HepG2 (cell line): Measurements from ENCODE around the gene SLC25A10. TPM values are rescaled to one million over a fixed set of nuclear protein-coding genes. Genes with fewer than 3 reads are reported as not detected.

Source experiments
- ATAC-seq: fragments of 200-7000 bp; cut with Tn5 transposase; 3 replicates; pipeline ENCODE4 v1.9.1; 2020; ENCODE audit warnings: mild to moderate bottlenecking, moderate library complexity
- BruUV-seq: library from RNA; stranded (reverse); fragments of 400-500 nt; replicated peaks from 2 replicates; lab custom pipeline; 2021; lab: Mats Ljungman, UMichigan
- CTCF ChIA-PET: fragments of 300-600 bp; formaldehyde crosslinking; extraction: SDS; loops from one replicate; lab custom pipeline; 2021; ENCODE audit warnings: low total read pairs, inconsistent platforms, low intra/inter-chr PET ratio; lab: Yijun Ruan, JAX
- POLR2A ChIA-PET: fragments of 350-600 bp; sonication (Branson Sonifier 250); formaldehyde crosslinking; loops from one replicate; lab custom pipeline; 2020; ENCODE audit warnings: antibody characterized with exemption, inconsistent platforms; lab: Yijun Ruan, JAX
- DNase-seq: peaks from one replicate; pipeline ENCODE4 v3.0.0-alpha.2; 2015; ENCODE audit warnings: low spot score
- FAIRE-seq: peaks from 3 replicates; lab custom pipeline; 2011; peaks lifted over from hg19 to GRCh38; lab: Jason Lieb, UNC
- H2AFZ ChIP-seq: one replicate; pipeline ENCODE4 v1.6.1; 2011; ENCODE audit warnings: low read length, inconsistent platforms
- H3K27ac ChIP-seq: fragments of 300-600 bp; 3 replicates; pipeline ENCODE4 v1.8.0; 2011; ENCODE audit warnings: mixed run types, mild to moderate bottlenecking, mixed read lengths, low read length, inconsistent platforms; ENCODE audit not compliant: insufficient read depth; ENCODE audit errors: extremely low read length
- H3K27me3 ChIP-seq, 2 experiments: fragments of 200-600 bp in 1 of 2; 2 replicates in 1 of 2; 3 replicates in 1 of 2; pipeline versions ENCODE4 v1.6.0 to v1.8.0; 2011; ENCODE audit warnings: low read length in 2 of 2, mild to moderate bottlenecking in 2 of 2, moderate library complexity in 2 of 2, inconsistent platforms in 1 of 2; ENCODE audit not compliant: insufficient read depth in 2 of 2, control insufficient read depth in 1 of 2
- H3K36me3 ChIP-seq, 2 experiments: fragments of 200-600 bp in 1 of 2; replicated peaks in 1 of 2; 2 replicates in 1 of 2; 3 replicates in 1 of 2; pipeline versions ENCODE4 v1.5.1 to v1.8.0; 2011; ENCODE audit warnings: low read length in 2 of 2, inconsistent platforms in 1 of 2; ENCODE audit not compliant: insufficient read depth in 2 of 2, control insufficient read depth in 1 of 2
- H3K4me1 ChIP-seq: 2 replicates; pipeline ENCODE4 v1.5.1; 2012; ENCODE audit warnings: low read length, inconsistent platforms; ENCODE audit not compliant: insufficient read depth
- H3K4me2 ChIP-seq: 2 replicates; pipeline ENCODE4 v1.6.0; 2011; ENCODE audit warnings: low read depth, low read length, inconsistent platforms
- H3K4me3 ChIP-seq, 3 experiments: fragments of 200-600 bp in 1 of 3; sonication (generic), shearing (Covaris generic) in 1 of 3; replicated peaks in 1 of 3; 2 replicates each; pipeline ENCODE4 v1.5.1; 2011 to 2016; ENCODE audit warnings: low read length in 3 of 3, inconsistent platforms in 2 of 3, low read depth in 2 of 3, mild to moderate bottlenecking in 2 of 3, control low read depth in 1 of 3, mixed read lengths in 1 of 3; ENCODE audit not compliant: insufficient read depth in 1 of 3
- H3K79me2 ChIP-seq: one replicate; pipeline ENCODE4 v1.6.1; 2011; ENCODE audit warnings: low read length, inconsistent platforms; ENCODE audit not compliant: insufficient read depth
- H3K9ac ChIP-seq: 2 replicates; pipeline ENCODE4 v1.6.0; 2011; ENCODE audit warnings: mild to moderate bottlenecking, low read depth, low read length, inconsistent platforms; ENCODE audit not compliant: insufficient read depth
- H3K9me3 ChIP-seq: 2 replicates; pipeline ENCODE4 v1.5.1; 2012; ENCODE audit warnings: mild to moderate bottlenecking, low read length
- H4K20me1 ChIP-seq: 2 replicates; pipeline ENCODE4 v1.6.0; 2011; ENCODE audit warnings: inconsistent platforms, mild to moderate bottlenecking, low read length, moderate library complexity; ENCODE audit not compliant: insufficient read depth
- AKAP8 ChIP-seq: sonication (generic); formaldehyde crosslinking; IDR thresholded peaks from 2 replicates; pipeline ENCODE4 v1.5.1; 2020; ENCODE audit warnings: mild to moderate bottlenecking, missing genetic modification reagents
- BCLAF1 ChIP-seq: fragments of 450-650 bp; IDR thresholded peaks from 2 replicates; pipeline ENCODE4 v1.6.1; 2017; ENCODE audit warnings: mild to moderate bottlenecking
- MLLT10 ChIP-seq: sonication (generic); formaldehyde crosslinking; IDR thresholded peaks from 2 replicates; pipeline ENCODE4 v1.4.0; 2020; ENCODE audit warnings: missing genetic modification reagents
- NONO ChIP-seq, 2 experiments: fragments of 450-650 bp in 1 of 2; sonication (generic) in 1 of 2; formaldehyde crosslinking in 1 of 2; IDR thresholded peaks in 1 of 2; conservative IDR thresholded peaks in 1 of 2; 2 replicates each; pipeline versions ENCODE4 v1.6.1 to v1.8.0; 2017 to 2022; ENCODE audit warnings: mild to moderate bottlenecking in 1 of 2, missing genetic modification reagents in 1 of 2, moderate library complexity in 1 of 2
- THAP8 ChIP-seq: sonication (generic); formaldehyde crosslinking; IDR thresholded peaks from 2 replicates; pipeline ENCODE4 v1.5.1; 2020; ENCODE audit warnings: missing genetic modification reagents, mild to moderate bottlenecking, borderline replicate concordance
- THYN1 ChIP-seq: sonication (generic); formaldehyde crosslinking; IDR thresholded peaks from 2 replicates; pipeline ENCODE4 v1.8.1; 2023; ENCODE audit warnings: low read depth, mild to moderate bottlenecking, moderate library complexity, missing genetic modification reagents, borderline replicate concordance
- ZHX2 ChIP-seq, 2 experiments: sonication (generic) in 1 of 2; formaldehyde crosslinking in 1 of 2; IDR thresholded peaks; 2 replicates each; pipeline versions ENCODE4 v1.6.1 to v1.9.0; 2014 to 2022; ENCODE audit warnings: antibody characterized with exemption in 1 of 2, borderline replicate concordance in 1 of 2, inconsistent platforms in 1 of 2, low read depth in 1 of 2, missing genetic modification reagents in 1 of 2
- ZNF274 ChIP-seq: sonication (generic); formaldehyde crosslinking; IDR thresholded peaks from 2 replicates; pipeline ENCODE4 v1.5.1; 2020; ENCODE audit warnings: mild to moderate bottlenecking, missing genetic modification reagents
- ZNF430 ChIP-seq: sonication (generic); formaldehyde crosslinking; IDR thresholded peaks from 2 replicates; pipeline ENCODE4 v1.9.0; 2021; ENCODE audit warnings: mild to moderate bottlenecking, missing genetic modification reagents
- ZNF740 ChIP-seq: sonication (generic); formaldehyde crosslinking; IDR thresholded peaks from 2 replicates; pipeline ENCODE4 v1.4.0; 2020; ENCODE audit warnings: missing genetic modification reagents
- WGBS: methylation state at CpG from one replicate; pipeline ENCODE4 v1.1.6; 2017; ENCODE audit warnings: low lambda C conversion rate; 5-methylcytosine and 5-hydroxymethylcytosine counted together
- in situ Hi-C: cut with HindIII; loops from 2 replicates; pipeline ENCODE4 v1.10.0; 2017; ENCODE audit warnings: low pct_unique_long_range_greater_than_20kb; ENCODE audit not compliant: extremely low pct_ligation_motif_present
- intact Hi-C: fragments of 100-400 bp; cut with micrococcal nuclease; formaldehyde crosslinking; loops from one replicate; pipeline ENCODE4 v1.10.0; 2022; ENCODE audit not compliant: unreplicated experiment
- polyA plus RNA-seq, 8 experiments: library from polyadenylated mRNA; depleted of rRNA in 3 of 8; stranded (reverse) in 7 of 8; unstranded in 1 of 8; fragments of >200 nt; fragmentation: Illumina TruSeq in 4 of 8; extraction: Trizol in 4 of 8; gene quantifications; 2 replicates each; pipeline versions ENCODE4 v1.2.1 to v1.2.3, GENCODE V29; 2011 to 2016; ENCODE audit warnings: low read depth in 4 of 8, missing spikeins in 1 of 8, mixed read lengths in 1 of 8; ENCODE audit not compliant: insufficient read depth in 1 of 8
- total RNA-seq, 5 experiments: library from RNA; depleted of rRNA; stranded (reverse); fragments of >200 nt; fragmentation: Illumina TruSeq; extraction: Trizol; gene quantifications; 2 replicates each; pipeline ENCODE4 v1.2.3, GENCODE V29; 2016; ENCODE audit warnings: low read depth in 1 of 5

Gene SLC25A10
- total and polyA plus RNA-seq, 2 of the 13 experiments (the other 11 are each of a cell fraction or from before 2014, with no cell fraction given) = 46.5 to 140 TPM

GRCh38 chr17:81697261-81698044, 14.6 kb upstream of the SLC25A10 start:
- Histone ChIP-seq H3K36me3 (peaks cover 49 to 69% of the 10 kb centered on the region in 2 experiments), H3K27ac (no peak overlapping the region), H3K79me2 (peaks cover 29% of the 10 kb centered on the region), H2AFZ (no peak overlapping the region), H3K4me3 (no peak overlapping the region), H3K9ac (no peak overlapping the region), H3K4me2 (no peak overlapping the region), H3K4me1 (peaks cover 18% of the 10 kb centered on the region), H4K20me1 (peaks cover 15% of the 10 kb centered on the region), H3K9me3 (no peaks in the 10 kb centered on the region), H3K27me3 (no peaks in the 10 kb centered on the region; a peak in 1 of 5 replicates)
- no peak for ATAC-seq
- ChIA-PET CTCF (no interaction called here), POLR2A (interaction anchor here (2.1 kb wide), 1 partner anchor 14 kb away, joined by 16 read pairs; the partner anchor contains the start of genes ARL16 and HGS)
- intact Hi-C loops = no loop called here
- DNase-seq = no peak
- WGBS = 96% methylated on average over 24 of the region's 25 CpGs
- in situ Hi-C loops = no loop called here
- FAIRE-seq = no peak
- no TSS peak for BruUV-seq
- TF ChIP-seq MLLT10 (CRISPR knock-in tag) = no peak
- no peak for TF ChIP-seq ZHX2 (IDR thresholded peaks at IDR 0.05; ENCODE audit: low read depth)
- no peak for TF ChIP-seq ZHX2 (CRISPR knock-in tag; IDR thresholded peaks at IDR 0.05; ENCODE audit: borderline replicate concordance)
- 0 out of 2 replicates have a peak, but pooled peaks have one; percentile 24 for TF ChIP-seq ZNF274 (CRISPR knock-in tag)
- TF ChIP-seq AKAP8 (CRISPR knock-in tag) = 0 out of 2 replicates have a peak, but pooled peaks have one; percentile 3
- TF ChIP-seq THAP8 = no peak
- no peak for TF ChIP-seq THYN1 (CRISPR knock-in tag)
- no peak for TF ChIP-seq NONO (IDR thresholded peaks at IDR 0.05)
- 0 out of 2 replicates have a peak, but pooled peaks have one; percentile 17 for TF ChIP-seq NONO (CRISPR knock-in tag; conservative IDR thresholded peaks at IDR 0.05)
- TF ChIP-seq BCLAF1 = no peak
- no peak for TF ChIP-seq ZNF430
- TF ChIP-seq ZNF740 (CRISPR knock-in tag) = peak; percentile 85; the same call in 1 of the 2 replicates
